Activated CD4-positive, alpha-beta T cell treated with anti-CD3 and anti-CD28 coated beads for 36 hours (primary cell): ENCODE measurements around the gene CAMK1D. TPM values are rescaled to one million over a fixed set of nuclear protein-coding genes. Genes with fewer than 3 reads are reported as not detected.
"Not testable (repeated sequence)": the region's sequence is repeated elsewhere in the genome, so short reads cannot be mapped to it uniquely, and the experiment has no call there.

Experiments
- ATAC-seq: fragments of 200-7000 bp; cut with Tn5 transposase; one replicate; pipeline ENCODE4 v1.10.0; 2021; ENCODE audit warnings: mild to moderate bottlenecking, moderate library complexity
- CTCF ChIA-PET: fragments of 350-600 bp; sonication (Branson Sonifier 250); formaldehyde crosslinking; loops from one replicate; lab custom pipeline; 2021; ENCODE audit warnings: antibody characterized with exemption; lab: Charles Lee
- POLR2A ChIA-PET: fragments of 350-600 bp; sonication (Branson Sonifier 250); formaldehyde crosslinking; loops from one replicate; lab custom pipeline; 2021; ENCODE audit warnings: antibody characterized with exemption, inconsistent platforms; lab: Charles Lee
- DNase-seq: peaks from one replicate; pipeline ENCODE4 v3.0.0-alpha.2; 2020
- H3K27ac Mint-ChIP-seq: one replicate; pipeline ENCODE4 v1.8.0; 2021; ENCODE audit warnings: mixed read lengths
- H3K27me3 Mint-ChIP-seq: one replicate; pipeline ENCODE4 v1.8.0; 2021; ENCODE audit warnings: mixed read lengths
- H3K36me3 Mint-ChIP-seq: one replicate; pipeline ENCODE4 v1.8.0; 2021; ENCODE audit warnings: low read depth, mixed read lengths
- H3K4me1 Mint-ChIP-seq: one replicate; pipeline ENCODE4 v1.8.0; 2021; ENCODE audit warnings: mixed read lengths
- H3K4me3 Mint-ChIP-seq: one replicate; pipeline ENCODE4 v1.8.0; 2021; ENCODE audit warnings: mild to moderate bottlenecking, moderate library complexity, mixed read lengths
- H3K9me3 Mint-ChIP-seq: one replicate; pipeline ENCODE4 v1.8.0; 2021; ENCODE audit warnings: low read depth, mixed read lengths
- intact Hi-C, 2 experiments: fragments of 100-400 bp; cut with DNase I in 1 of 2; cut with micrococcal nuclease in 1 of 2; formaldehyde crosslinking; loops; one replicate each; pipeline versions ENCODE4 v1.14.2 to v1.15.1; 2022 to 2024; cut with DNase I, micrococcal nuclease
- total RNA-seq, 2 experiments: library from RNA; stranded (reverse); gene quantifications; one replicate each; pipeline ENCODE4 v1.2.3, GENCODE V29; 2021

Gene CAMK1D
- total RNA-seq, 2 experiments from 2014 or later = 16.0 to 16.3 TPM

GRCh38 chr10:12810046-12810445 is 460.7 kb downstream of the CAMK1D start:
- H3K4me1 Mint-ChIP-seq, DNase-seq, H3K4me3 Mint-ChIP-seq, ATAC-seq, H3K9me3 Mint-ChIP-seq, POLR2A ChIA-PET, H3K27me3 Mint-ChIP-seq, intact Hi-C loops, H3K27ac Mint-ChIP-seq: not testable (repeated sequence)
- CTCF ChIA-PET = interaction anchor here (0.6 to 1.1 kb wide), 2 partner anchors 10 to 16 kb away, joined by 3 read pairs; no protein-coding TSS in a partner anchor
- peaks cover 32% of the 10 kb centered on the region for H3K36me3 Mint-ChIP-seq

- H3K27ac Mint-ChIP-seq = no peak overlapping the region
- peaks cover 10% of the 10 kb centered on the region for H3K9me3 Mint-ChIP-seq
- peaks cover 44% of the 10 kb centered on the region for H3K36me3 Mint-ChIP-seq
- ATAC-seq (no peak), DNase-seq (no peak)
- no peaks in the 10 kb centered on the region for H3K27me3 Mint-ChIP-seq
- ChIA-PET POLR2A (interaction anchor here (0.7 kb wide), 1 partner anchor 28 kb away, joined by 3 read pairs; no protein-coding TSS in a partner anchor), CTCF (interaction anchor here (1.0 kb wide), 1 partner anchor 30 kb away, joined by 3 read pairs; no protein-coding TSS in a partner anchor)
- H3K4me3 Mint-ChIP-seq = no peak overlapping the region
- H3K4me1 Mint-ChIP-seq = no peaks in the 10 kb centered on the region
- intact Hi-C loops = no loop called here
These were observed 462.5 kb downstream of the CAMK1D start for GRCh38 chr10:12811826-12812225.

- Mint-ChIP-seq H3K4me1 (no peaks in the 10 kb centered on the region), H3K36me3 (peaks cover 47% of the 10 kb centered on the region), H3K9me3 (peaks cover 10% of the 10 kb centered on the region), H3K27me3 (no peaks in the 10 kb centered on the region), H3K27ac (no peak overlapping the region), H3K4me3 (no peak overlapping the region)
- intact Hi-C loops = no loop called here
- no peak for ATAC-seq
- DNase-seq = no peak
- ChIA-PET POLR2A (interaction anchor here (0.7 kb wide), 1 partner anchor 28 kb away, joined by 3 read pairs; no protein-coding TSS in a partner anchor), CTCF (interaction anchor here (1.0 kb wide), 1 partner anchor 30 kb away, joined by 3 read pairs; no protein-coding TSS in a partner anchor)
These were observed 463.2 kb downstream of the CAMK1D start for GRCh38 chr10:12812571-12812970.

- peaks cover 10% of the 10 kb centered on the region for H3K9me3 Mint-ChIP-seq
- DNase-seq = no peak
- no peak overlapping the region for H3K27ac Mint-ChIP-seq
- intact Hi-C loops = no loop called here
- ChIA-PET POLR2A (no interaction called here), CTCF (interaction anchor here (0.8 to 1.2 kb wide), 2 partner anchors 31 to 88 kb away, joined by 3 to 5 read pairs; no protein-coding TSS in a partner anchor)
- peaks cover 50% of the 10 kb centered on the region for H3K36me3 Mint-ChIP-seq
- H3K4me3 Mint-ChIP-seq = no peak overlapping the region
- no peak for ATAC-seq
- no peaks in the 10 kb centered on the region for H3K27me3 Mint-ChIP-seq
- H3K4me1 Mint-ChIP-seq = no peaks in the 10 kb centered on the region
These were observed 464.8 kb downstream of the CAMK1D start for GRCh38 chr10:12814166-12814565.

GRCh38 chr10:12819071-12819470 is 469.7 kb downstream of the CAMK1D start:
- CTCF ChIA-PET = no interaction called here
- peaks cover 36% of the 10 kb centered on the region for H3K36me3 Mint-ChIP-seq
- no peak overlapping the region for H3K4me3 Mint-ChIP-seq
- no peaks in the 10 kb centered on the region for H3K4me1 Mint-ChIP-seq
- DNase-seq (no peak), ATAC-seq (no peak)
- H3K27me3 Mint-ChIP-seq = no peaks in the 10 kb centered on the region
- peaks cover 1% of the 10 kb centered on the region for H3K9me3 Mint-ChIP-seq
- H3K27ac Mint-ChIP-seq = no peak overlapping the region
- intact Hi-C loops = no loop called here
- POLR2A ChIA-PET = no interaction called here

- DNase-seq (no peak), ATAC-seq (no peak)
- Mint-ChIP-seq H3K9me3 (no peaks in the 10 kb centered on the region), H3K27me3 (no peaks in the 10 kb centered on the region), H3K36me3 (peaks cover 30% of the 10 kb centered on the region), H3K4me1 (no peaks in the 10 kb centered on the region), H3K4me3 (no peak overlapping the region), H3K27ac (no peak overlapping the region)
- intact Hi-C loops = no loop called here
- CTCF ChIA-PET = no interaction called here
- POLR2A ChIA-PET = interaction anchor here (0.6 kb wide), 1 partner anchor 23 kb away, joined by 3 read pairs; no protein-coding TSS in a partner anchor
These were observed 470.3 kb downstream of the CAMK1D start for GRCh38 chr10:12819656-12820055.

GRCh38 chr10:12822126-12822892 is 473.0 kb downstream of the CAMK1D start:
- intact Hi-C loops = no loop called here
- Mint-ChIP-seq H3K27me3 (no peaks in the 10 kb centered on the region), H3K9me3 (no peaks in the 10 kb centered on the region), H3K36me3 (peaks cover 11% of the 10 kb centered on the region), H3K4me3 (no peak overlapping the region), H3K27ac (no peak overlapping the region), H3K4me1 (no peaks in the 10 kb centered on the region)
- POLR2A ChIA-PET = interaction anchor here (0.5 kb wide), 1 partner anchor 240 kb away, joined by 4 read pairs; no protein-coding TSS in a partner anchor
- DNase-seq (no peak), ATAC-seq (no peak)
- CTCF ChIA-PET = no interaction called here

GRCh38 chr10:12822893-12823170 is 473.5 kb downstream of the CAMK1D start:
- no peak overlapping the region for H3K27ac Mint-ChIP-seq
- H3K9me3 Mint-ChIP-seq = no peaks in the 10 kb centered on the region
- no peaks in the 10 kb centered on the region for H3K27me3 Mint-ChIP-seq
- CTCF ChIA-PET = no interaction called here
- ATAC-seq (no peak), DNase-seq (no peak)
- H3K4me1 Mint-ChIP-seq = no peaks in the 10 kb centered on the region
- peaks cover 11% of the 10 kb centered on the region for H3K36me3 Mint-ChIP-seq
- intact Hi-C loops = no loop called here
- no peak overlapping the region for H3K4me3 Mint-ChIP-seq
- POLR2A ChIA-PET = no interaction called here

- intact Hi-C loops = no loop called here
- Mint-ChIP-seq H3K9me3 (no peaks in the 10 kb centered on the region), H3K4me3 (no peak overlapping the region), H3K27me3 (no peaks in the 10 kb centered on the region), H3K4me1 (no peaks in the 10 kb centered on the region), H3K36me3 (peaks cover 11% of the 10 kb centered on the region), H3K27ac (peak overlapping the region; percentile 12)
- ChIA-PET POLR2A (no interaction called here), CTCF (no interaction called here)
- no peak for DNase-seq
- no peak for ATAC-seq
These were observed 474.0 kb downstream of the CAMK1D start for GRCh38 chr10:12823328-12823727.

GRCh38 chr10:12825260-12825849 is 476.0 kb downstream of the CAMK1D start:
- ChIA-PET POLR2A (interaction anchor here (0.6 kb wide), 1 partner anchor 313 kb away, joined by 5 read pairs; no protein-coding TSS in a partner anchor), CTCF (interaction anchor here (0.8 kb wide), 1 partner anchor 16 kb away, joined by 3 read pairs; no protein-coding TSS in a partner anchor)
- ATAC-seq (no peak), DNase-seq (no peak)
- H3K4me1 Mint-ChIP-seq = no peaks in the 10 kb centered on the region
- intact Hi-C loops = no loop called here
- no peak overlapping the region for H3K27ac Mint-ChIP-seq
- H3K36me3 Mint-ChIP-seq = peaks cover 7% of the 10 kb centered on the region
- H3K27me3 Mint-ChIP-seq = no peaks in the 10 kb centered on the region
- no peaks in the 10 kb centered on the region for H3K9me3 Mint-ChIP-seq
- no peak overlapping the region for H3K4me3 Mint-ChIP-seq

- DNase-seq = no peak
- ChIA-PET POLR2A (no interaction called here), CTCF (no interaction called here)
- Mint-ChIP-seq H3K9me3 (no peaks in the 10 kb centered on the region), H3K4me1 (no peaks in the 10 kb centered on the region), H3K4me3 (no peak overlapping the region), H3K27ac (no peak overlapping the region), H3K27me3 (no peaks in the 10 kb centered on the region), H3K36me3 (peaks cover 7% of the 10 kb centered on the region)
- ATAC-seq = no peak
- intact Hi-C loops = no loop called here
These were observed 477.5 kb downstream of the CAMK1D start for GRCh38 chr10:12826800-12827372.
